Esophagus squamous epithelium (tissue), 5 donors: ENCODE measurements around the gene SYNE2. TPM values are rescaled to one million over a fixed set of nuclear protein-coding genes. Genes with fewer than 3 reads are reported as not detected.

Source experiments
- DNase-seq: peaks from one replicate; lab custom pipeline; 2025; lab: John Stamatoyannopoulos, UW
- H3K27ac ChIP-seq, 4 donors: fragments of 200-600 bp; sonication (generic); one replicate each; pipeline ENCODE4 v1.5.1; 2016 to 2019; ENCODE audit warnings: mild to moderate bottlenecking in 1 of 4
- H3K27me3 ChIP-seq, 4 donors: fragments of 200-600 bp; sonication (generic); 1 replicate in 3 of 4; 2 replicates in 1 of 4; pipeline versions ENCODE4 v1.5.1 to v1.6.0; 2017 to 2021; ENCODE audit warnings: antibody characterized with exemption in 1 of 4
- H3K36me3 ChIP-seq, 3 donors: fragments of 200-600 bp; sonication (generic); one replicate each; pipeline ENCODE4 v1.5.1; 2016 to 2019
- H3K4me1 ChIP-seq, 3 donors: fragments of 200-600 bp; sonication (generic); one replicate each; pipeline ENCODE4 v1.5.1; 2017 to 2019
- H3K4me3 ChIP-seq, 4 donors: fragments of 200-600 bp; sonication (generic); 1 replicate in 3 of 4; 2 replicates in 1 of 4; pipeline ENCODE4 v1.5.1; 2016 to 2019; ENCODE audit warnings: mild to moderate bottlenecking in 2 of 4, moderate library complexity in 1 of 4
- H3K9me3 ChIP-seq, 3 donors: fragments of 200-600 bp; sonication (generic); one replicate each; pipeline ENCODE4 v1.5.1; 2016 to 2019
- CTCF ChIP-seq, 6 experiments: fragments of 450-650 bp in 4 of 6; fragments of 200-600 bp in 2 of 6; sonication (generic) in 2 of 6; IDR thresholded peaks; one replicate each; pipeline ENCODE4 v1.5.1; 2016 to 2019; ENCODE audit warnings: antibody characterized with exemption in 6 of 6, mild to moderate bottlenecking in 4 of 6, moderate library complexity in 4 of 6
- POLR2A ChIP-seq, 4 donors: fragments of 450-650 bp; IDR thresholded peaks; one replicate each; pipeline ENCODE4 v1.6.1; 2017; ENCODE audit warnings: antibody characterized with exemption in 4 of 4, mild to moderate bottlenecking in 4 of 4, moderate library complexity in 3 of 4
- WGBS, 2 donors: methylation state at CpG; one replicate each; pipeline ENCODE4 v1.1.5; 2018; 5-methylcytosine and 5-hydroxymethylcytosine counted together
- intact Hi-C: fragments of 100-400 bp; cut with DNase I; formaldehyde crosslinking; loops from one replicate; pipeline ENCODE4 v1.15.0; 2022
- total RNA-seq, 4 donors: library from RNA; depleted of rRNA; stranded (reverse); fragments of >200 nt; gene quantifications; one replicate each; pipeline ENCODE4 v1.1.0, GENCODE V29; 2016
- donor health status: DM: yes; HTN: yes; CAD: no.

Gene SYNE2
- total RNA-seq, 4 donors from 2014 or later = 128 to 197 (median 145) TPM

DNA sequence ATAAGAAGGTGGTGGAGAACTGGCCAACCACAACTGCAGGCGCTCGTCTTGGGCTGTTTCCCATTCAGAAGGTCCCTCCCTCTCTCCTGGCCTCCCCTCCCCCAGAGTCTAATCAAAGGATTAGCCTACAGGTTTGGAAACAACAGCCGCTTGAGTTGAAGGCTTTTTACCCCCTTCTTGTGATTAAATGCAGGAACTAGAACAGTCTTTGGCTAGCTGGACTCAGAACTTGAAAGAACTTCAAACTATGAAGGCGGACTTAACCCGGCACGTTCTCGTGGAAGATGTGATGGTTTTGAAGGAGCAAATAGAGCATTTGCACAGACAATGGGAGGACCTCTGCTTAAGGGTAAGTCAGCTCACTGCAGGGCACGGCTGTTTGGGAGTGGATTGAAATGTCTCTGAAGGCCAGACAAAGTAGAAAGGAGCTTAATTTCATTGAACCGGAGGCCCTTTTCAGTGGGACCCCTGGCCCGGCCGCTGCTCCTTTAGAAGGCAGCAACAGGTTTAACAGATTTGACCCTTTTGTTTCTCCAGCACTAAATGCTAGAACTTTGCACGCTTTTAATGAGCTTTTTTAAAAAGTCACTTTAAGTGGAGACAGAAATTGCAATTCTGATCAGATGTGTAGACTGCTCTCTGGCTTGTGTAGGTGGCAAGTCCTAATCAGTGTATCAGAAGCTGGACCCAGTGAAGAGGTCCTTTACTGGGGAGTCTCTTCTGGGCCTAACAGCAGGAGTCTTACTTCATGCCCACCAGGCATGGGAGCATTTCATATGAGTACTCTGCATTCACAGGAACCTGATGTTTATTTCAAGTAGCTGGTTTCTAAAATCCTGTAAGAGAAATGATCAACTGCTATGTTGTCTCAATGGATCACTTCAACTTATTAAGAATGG is 333.7 kb downstream of the SYNE2 start:
- 84 to 92% methylated on average over 12 of the region's 12 CpGs for WGBS, 2 donors
- no peak for TF ChIP-seq POLR2A (IDR thresholded peaks at IDR 0.05)
- TF ChIP-seq CTCF (IDR thresholded peaks at IDR 0.05) = no peak
- Histone ChIP-seq H3K9me3 (no peaks in the 10 kb centered on the region), H3K27me3 (no peaks in the 10 kb centered on the region), H3K27ac (no peak overlapping the region), H3K4me1 (no peaks in the 10 kb centered on the region), H3K4me3 (no peak overlapping the region), H3K36me3 (peaks cover 0 to 94% (median 5%) of the 10 kb centered on the region in 3 donors)
- intact Hi-C loops = no loop called here
- DNase-seq = no peak

DNA sequence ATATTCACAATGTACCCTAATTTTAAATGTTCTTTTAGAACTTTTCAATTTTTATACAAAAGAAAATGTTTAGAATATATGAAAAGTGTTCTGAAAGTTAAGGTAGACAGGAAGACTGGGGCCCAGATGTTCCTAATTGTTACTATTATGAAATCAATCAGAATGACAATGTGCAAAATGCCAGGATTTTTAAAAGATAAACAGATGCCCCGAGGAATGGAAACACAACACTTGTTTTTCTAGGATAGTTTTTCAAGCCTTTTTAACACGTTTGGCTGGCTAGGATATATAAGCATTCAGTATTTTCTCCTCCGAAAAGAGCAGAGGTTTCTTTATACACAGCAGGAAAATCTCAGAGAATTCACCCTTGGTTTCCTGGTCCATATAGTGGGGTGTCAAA is 334.5 kb downstream of the SYNE2 start:
- no peak overlapping the region for H3K4me3 ChIP-seq
- no peaks in the 10 kb centered on the region for H3K4me1 ChIP-seq
- H3K9me3 ChIP-seq = no peaks in the 10 kb centered on the region
- TF ChIP-seq POLR2A (IDR thresholded peaks at IDR 0.05) (no peak), CTCF (IDR thresholded peaks at IDR 0.05) (no peak)
- peaks cover 0 to 96% (median 5%) of the 10 kb centered on the region in 3 donors for H3K36me3 ChIP-seq
- no peaks in the 10 kb centered on the region for H3K27me3 ChIP-seq
- DNase-seq = no peak
- intact Hi-C loops = no loop called here
- WGBS, 2 donors = 65 to 66% methylated on average over 3 of the region's 3 CpGs
- H3K27ac ChIP-seq = no peak overlapping the region

DNA sequence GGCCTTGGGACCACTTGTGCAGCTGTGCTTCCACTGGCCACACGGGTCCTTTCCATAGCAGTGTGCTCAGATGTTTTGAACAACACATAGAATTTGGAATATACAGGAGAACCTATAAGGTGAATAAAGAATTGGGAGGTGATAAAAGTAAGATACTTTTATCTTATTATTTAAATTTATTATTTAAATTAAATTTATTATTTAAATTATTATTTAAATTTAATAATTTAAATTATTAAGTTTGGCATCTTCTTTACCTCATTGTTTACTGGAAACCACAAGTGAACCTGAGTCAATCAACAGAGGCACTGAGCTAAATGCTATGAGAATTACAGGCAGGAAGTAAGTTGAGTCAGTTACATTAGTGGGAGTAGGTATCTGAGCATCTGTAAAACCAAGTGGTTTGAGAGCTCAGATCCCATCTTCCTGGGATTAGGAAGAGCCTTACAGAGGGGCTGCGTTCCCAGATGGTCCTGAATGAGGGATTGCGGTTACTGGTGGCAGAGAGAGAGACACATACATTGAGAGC is 338.2 kb downstream of the SYNE2 start:
- H3K9me3 ChIP-seq = no peaks in the 10 kb centered on the region
- no peak overlapping the region for H3K4me3 ChIP-seq
- H3K36me3 ChIP-seq = peaks cover 0 to 96% (median 5%) of the 10 kb centered on the region in 3 donors
- no peak for DNase-seq
- H3K27me3 ChIP-seq = no peaks in the 10 kb centered on the region
- peaks cover 0 to 20% (median 6%) of the 10 kb centered on the region in 3 donors for H3K4me1 ChIP-seq
- intact Hi-C loops = no loop called here
- no peak overlapping the region for H3K27ac ChIP-seq
- WGBS, 2 donors = 90 to 96% methylated on average over 3 of the region's 3 CpGs
- TF ChIP-seq POLR2A (IDR thresholded peaks at IDR 0.05) = no peak
- no peak for TF ChIP-seq CTCF (IDR thresholded peaks at IDR 0.05)

DNA sequence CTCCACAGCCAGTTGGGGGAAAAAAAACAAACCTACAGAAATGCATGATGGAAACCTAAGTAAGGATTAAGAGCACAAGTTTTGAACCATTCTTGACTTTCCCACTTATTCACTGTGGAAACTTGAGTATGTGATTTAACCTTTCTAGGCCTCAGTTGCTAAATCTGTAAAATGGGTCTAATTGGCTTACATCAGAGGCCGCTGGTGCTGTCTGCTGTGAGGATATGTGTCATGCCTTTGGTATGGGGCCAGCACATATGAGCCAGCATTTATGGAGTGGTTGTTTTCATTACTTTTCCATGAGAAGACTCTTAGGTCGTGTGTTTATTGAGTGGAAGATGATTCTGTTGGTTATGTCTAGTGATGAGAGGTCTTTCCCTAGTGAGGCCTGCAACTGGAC is 339.0 kb downstream of the SYNE2 start:
- no peaks in the 10 kb centered on the region for H3K27me3 ChIP-seq
- TF ChIP-seq POLR2A (IDR thresholded peaks at IDR 0.05) (no peak), CTCF (IDR thresholded peaks at IDR 0.05) (no peak)
- intact Hi-C loops = no loop called here

DNA sequence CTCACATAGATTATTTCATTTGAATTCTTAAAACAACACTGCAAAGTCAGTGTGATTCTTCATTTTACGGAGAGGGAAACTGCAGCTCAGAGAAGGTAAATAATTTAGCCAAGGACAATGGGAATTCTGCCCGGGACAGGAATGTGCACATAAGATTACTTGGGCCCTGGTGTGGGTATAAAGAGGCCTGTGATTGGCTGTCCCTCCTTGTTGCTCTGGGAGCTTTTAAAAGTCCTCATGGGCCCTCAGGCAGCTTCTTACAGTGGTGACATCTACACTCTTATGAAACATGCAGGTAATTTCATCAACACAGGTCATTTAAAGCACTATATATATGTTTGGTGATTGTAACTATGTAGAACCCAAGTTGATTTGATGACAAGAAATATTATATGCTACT is 341.0 kb downstream of the SYNE2 start:
- Histone ChIP-seq H3K27me3 (no peaks in the 10 kb centered on the region), H3K36me3 (peaks cover 0 to 90% (median 5%) of the 10 kb centered on the region in 3 donors), H3K27ac (no peak overlapping the region), H3K4me3 (no peak overlapping the region), H3K4me1 (peaks cover 0 to 25% (median 6%) of the 10 kb centered on the region in 3 donors), H3K9me3 (no peaks in the 10 kb centered on the region)
- no peak for DNase-seq
- TF ChIP-seq CTCF (IDR thresholded peaks at IDR 0.05) = no peak
- TF ChIP-seq POLR2A (IDR thresholded peaks at IDR 0.05) = no peak
- intact Hi-C loops = no loop called here
- 68 to 88% methylated on average over 2 of the region's 2 CpGs for WGBS, 2 donors

More for the DNA sequence above, 339.0 kb downstream of the SYNE2 start:
- DNase-seq = no peak
- WGBS, 2 donors = 53% methylated on average over 2 of the region's 2 CpGs
- H3K9me3 ChIP-seq = no peaks in the 10 kb centered on the region
- peaks cover 0 to 25% (median 6%) of the 10 kb centered on the region in 3 donors for H3K4me1 ChIP-seq
- no peak overlapping the region for H3K4me3 ChIP-seq
- H3K36me3 ChIP-seq = peaks cover 0 to 96% (median 5%) of the 10 kb centered on the region in 3 donors
- H3K27ac ChIP-seq = peak overlapping the region in 1 of 4 donors; percentile 8
